ENCODE results near the gene NEUROG2.
A peak's percentile ranks its signal among the peaks of the same experiment; 100 is the strongest.
"Not testable (repeated sequence)": the region's sequence is repeated elsewhere in the genome, so short reads cannot be mapped to it uniquely, and the experiment has no call there.

Gene NEUROG2

GRCh38 chr4:112520598-112521122 lies 4.7 kb upstream of the NEUROG2 start:
- no peak for DNase-seq

GRCh38 chr4:112519689-112520597 lies 4.0 kb upstream of the NEUROG2 start:
- DNase-seq, result no peak

GRCh38 chr4:112518675-112519074 lies 2.7 kb upstream of the NEUROG2 start:
- DNase-seq, result no peak

- no peak for DNase-seq
Measured at GRCh38 chr4:112517911-112518310, 1.9 kb upstream of the NEUROG2 start.

GRCh38 chr4:112517067-112517634 lies 1.2 kb upstream of the NEUROG2 start:
- peak; percentile 32 for DNase-seq

- DNase-seq, result peak; percentile 27
Measured at GRCh38 chr4:112516471-112517066, 589 bp upstream of the NEUROG2 start.

GRCh38 chr4:112515198-112516065 lies 548 bp downstream of the NEUROG2 start:
- peak; percentile 53 for DNase-seq

- no peak for DNase-seq
Measured at GRCh38 chr4:112514647-112515197, 1.3 kb downstream of the NEUROG2 start.

- DNase-seq, result no peak
Measured at GRCh38 chr4:112513971-112514646, 1.9 kb downstream of the NEUROG2 start.

- no peak for DNase-seq
Measured at GRCh38 chr4:112511803-112512118, 4.2 kb downstream of the NEUROG2 start.

- DNase-seq, result no peak
Measured at GRCh38 chr4:112511093-112511802, 4.7 kb downstream of the NEUROG2 start.

- no peak for DNase-seq
Measured at GRCh38 chr4:112510291-112511092, 5.5 kb downstream of the NEUROG2 start.

GRCh38 chr4:112509243-112510141 lies 6.5 kb downstream of the NEUROG2 start:
- no peak for DNase-seq

GRCh38 chr4:112508356-112508755 lies 7.6 kb downstream of the NEUROG2 start:
- DNase-seq, result no peak

GRCh38 chr4:112504807-112505206 lies 11.2 kb downstream of the NEUROG2 start:
- DNase-seq, result no peak

- DNase-seq, result no peak
Measured at GRCh38 chr4:112502871-112503270, 13.1 kb downstream of the NEUROG2 start.

GRCh38 chr4:112492321-112492720 lies 23.7 kb downstream of the NEUROG2 start:
- DNase-seq, result no peak

- not testable (repeated sequence) for DNase-seq
Measured at GRCh38 chr4:112490808-112491207, 25.2 kb downstream of the NEUROG2 start.

GRCh38 chr4:112485930-112486329 lies 30.1 kb downstream of the NEUROG2 start:
- no peak for DNase-seq
